Stimulated activated CD4-positive, alpha-beta T cell treated with anti-CD3 and anti-CD28 coated beads, Interleukin-12 subunit alpha, Interleukin-12 subunit beta, amount 100 ng/mL, for 4 hours (primary cell): ENCODE data around the gene CORT.
"Not testable (repeated sequence)": the region's sequence is repeated elsewhere in the genome, so short reads cannot be mapped to it uniquely, and the experiment has no call there.

Experiments
- DNase-seq: peaks from one replicate; pipeline ENCODE4 v3.0.0-alpha.2; 2020

Gene CORT

GRCh38 chr1:10440305-10440704 is 9.5 kb upstream of the CORT start:
- no peak for DNase-seq

DNA sequence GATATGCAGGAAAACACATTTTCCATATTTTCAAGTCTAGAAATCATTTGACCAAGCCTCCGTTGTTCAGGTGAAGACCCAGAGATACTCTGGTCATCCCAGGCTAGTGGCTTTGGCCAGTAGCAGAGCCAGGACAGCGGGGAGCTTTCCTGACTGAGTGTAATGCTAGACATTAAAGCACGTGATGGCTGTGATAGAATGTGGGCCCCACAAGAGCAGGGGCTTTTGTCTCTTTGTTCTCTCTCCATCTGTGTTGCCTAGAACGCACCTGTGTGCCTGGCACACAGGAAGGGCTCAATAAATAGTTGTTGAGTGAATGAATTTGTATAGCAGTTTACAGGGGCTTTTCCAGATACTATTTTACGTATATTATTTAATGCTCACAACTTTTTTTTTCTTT is 9.0 kb upstream of the CORT start:
- DNase-seq: no peak

GRCh38 chr1:10444248-10444647 is 5.6 kb upstream of the CORT start:
- DNase-seq: no peak

DNA sequence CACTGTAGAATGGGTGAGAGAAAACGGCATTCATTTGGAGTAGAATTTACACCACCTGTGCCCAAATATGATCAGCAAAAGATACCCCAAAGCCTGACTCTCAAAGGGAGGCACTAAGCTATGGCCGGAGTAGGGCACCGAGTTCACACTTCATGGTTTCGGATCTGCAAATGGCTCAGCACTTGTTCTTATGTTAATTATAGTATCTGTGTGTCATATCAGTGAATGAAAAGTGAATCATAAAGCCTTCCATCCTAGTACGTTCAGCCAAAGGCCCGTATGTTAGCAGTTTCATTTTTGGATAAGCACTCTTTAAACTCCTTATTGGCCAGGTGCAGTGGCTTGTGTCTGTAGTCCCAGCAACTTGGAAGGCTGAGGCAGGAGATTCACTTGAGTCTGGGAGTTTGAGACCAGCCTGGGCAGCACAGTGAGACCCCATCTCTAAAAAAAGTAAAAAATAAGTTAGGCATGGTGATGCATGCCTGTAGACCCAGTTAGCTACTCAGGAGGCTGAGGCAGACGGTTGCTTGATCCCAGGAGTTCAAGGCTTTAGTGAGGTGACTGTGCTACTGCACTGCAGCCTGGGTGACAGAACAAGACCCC is 4.9 kb upstream of the CORT start:
- DNase-seq: no peak

DNA sequence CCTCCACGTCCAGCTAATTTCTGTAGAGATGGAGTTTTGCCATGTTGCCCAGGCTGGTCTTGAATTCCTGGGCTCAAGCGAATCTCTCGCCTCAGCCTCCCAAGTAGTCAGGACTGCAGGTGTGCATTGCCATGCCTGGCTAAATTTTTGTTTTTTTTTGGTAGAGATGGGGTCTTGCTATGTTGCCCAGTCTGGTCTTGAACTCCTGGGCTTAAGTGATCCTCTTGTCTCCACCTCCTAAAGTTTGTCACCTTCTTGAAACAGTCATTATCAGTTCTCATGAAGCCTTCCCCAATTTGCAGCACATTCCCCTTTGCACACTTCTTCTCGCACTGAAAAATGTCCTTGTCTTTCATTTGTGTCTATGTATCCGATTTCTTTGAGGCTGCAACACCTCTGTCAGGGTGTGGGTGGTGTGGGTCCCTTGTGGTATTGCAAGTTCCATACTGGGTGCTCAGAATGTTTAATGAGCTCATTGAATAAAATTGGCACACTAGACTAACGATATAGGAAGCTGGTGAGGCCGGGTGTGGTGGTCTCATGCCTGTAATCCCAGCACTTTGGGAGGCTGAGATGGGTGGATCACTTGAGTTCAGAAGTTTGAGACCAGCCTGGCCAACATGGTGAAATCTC is 2.9 kb upstream of the CORT start:
- DNase-seq: no peak

- no peak for DNase-seq
Observed at GRCh38 chr1:10450156-10450814, 454 bp downstream of the CORT start.

GRCh38 chr1:10450836-10451235 is 1.0 kb downstream of the CORT start:
- no peak for DNase-seq

GRCh38 chr1:10451287-10451686 is 1.5 kb downstream of the CORT start:
- DNase-seq: no peak

GRCh38 chr1:10456048-10456447 is 6.2 kb downstream of the CORT start:
- DNase-seq: no peak

DNA sequence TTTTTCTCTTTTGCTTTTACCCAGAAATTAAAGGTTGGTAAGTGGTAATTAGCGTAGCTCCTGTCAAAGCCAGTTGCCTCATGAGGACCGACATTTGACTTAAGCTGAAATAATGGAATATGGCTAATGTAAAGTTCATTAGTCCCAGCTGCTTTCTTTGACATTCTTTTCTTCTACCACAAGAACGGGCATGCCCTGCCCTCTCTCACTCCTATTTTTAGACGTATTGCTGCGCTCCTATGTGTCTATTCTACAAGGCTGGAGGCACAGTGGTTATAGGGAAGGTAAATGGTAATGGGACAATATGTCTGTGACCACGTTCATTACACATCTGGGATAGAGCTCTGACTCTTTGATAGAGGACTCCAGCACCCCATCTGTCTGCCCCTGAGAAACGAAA is 6.8 kb downstream of the CORT start:
- DNase-seq: no peak

GRCh38 chr1:10457462-10457861 is 7.6 kb downstream of the CORT start:
- not testable (repeated sequence) for DNase-seq

GRCh38 chr1:10457875-10458274 is 8.0 kb downstream of the CORT start:
- DNase-seq: no peak

DNA sequence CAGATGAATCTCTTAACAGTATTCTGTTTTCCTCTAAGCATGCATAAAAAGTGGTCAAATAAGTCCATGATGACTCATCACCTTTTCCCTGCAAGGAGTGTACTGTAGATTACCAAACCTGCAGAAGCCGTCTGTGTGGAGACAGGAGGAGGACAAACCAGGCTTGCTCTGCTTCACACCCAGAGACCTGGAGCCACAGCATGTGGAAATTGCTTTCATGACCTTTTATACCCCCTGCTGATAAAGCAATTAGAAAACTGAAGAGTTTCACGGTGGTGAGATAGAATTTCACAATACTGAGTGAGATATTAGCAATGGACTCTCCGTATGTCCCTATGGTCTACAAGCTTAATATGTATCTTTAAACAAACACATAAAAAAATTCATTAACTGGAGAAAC is 9.4 kb downstream of the CORT start:
- DNase-seq: no peak

GRCh38 chr1:10467078-10467477 is 17.2 kb downstream of the CORT start:
- DNase-seq: no peak

DNA sequence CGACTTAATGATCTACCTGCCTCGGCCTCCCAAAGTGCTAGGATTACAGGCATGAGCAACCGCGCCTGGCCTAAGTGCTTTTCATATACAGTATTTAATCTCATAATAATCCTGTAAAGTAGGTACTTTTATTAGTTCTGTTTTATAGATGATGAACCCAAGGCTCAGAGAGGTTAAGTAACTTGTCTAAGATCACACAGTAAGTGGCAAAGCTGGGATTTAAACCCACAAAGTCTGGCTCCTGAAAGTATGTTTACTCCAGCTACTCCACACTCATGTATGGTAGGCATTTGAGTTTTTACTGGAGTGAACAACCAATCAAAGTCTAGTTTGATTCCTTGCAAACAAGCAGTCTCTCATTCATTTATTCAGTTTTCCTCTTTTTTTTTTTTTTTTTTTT is 20.2 kb downstream of the CORT start:
- DNase-seq: no peak

GRCh38 chr1:10471411-10472219 is 21.8 kb downstream of the CORT start:
- DNase-seq: no peak

- DNase-seq: peak; percentile 87
Observed at GRCh38 chr1:10472220-10473144, 22.7 kb downstream of the CORT start, which contains the start of gene DFFA. TSS of gene DFFA (minus strand) at chr1:10472529. CDS start at chr1:10472458, 71 bp downstream.

- DNase-seq: no peak
Observed at GRCh38 chr1:10473145-10473765, 23.4 kb downstream of the CORT start.

GRCh38 chr1:10474309-10474612 is 24.4 kb downstream of the CORT start:
- not testable (repeated sequence) for DNase-seq

GRCh38 chr1:10474613-10475507 is 25.0 kb downstream of the CORT start, which contains the start of gene PEX14:
TSS of gene PEX14 (plus strand) at chr1:10474950. CDS start at chr1:10474967, 17 bp downstream.
- DNase-seq: peak; percentile 83

GRCh38 chr1:10475510-10475909 is 25.7 kb downstream of the CORT start:
- no peak for DNase-seq
